Psoas muscle (tissue), 8 donors: Measurements from ENCODE around the gene CSAD. TPM values are rescaled to one million over a fixed set of nuclear protein-coding genes. Genes with fewer than 3 reads are reported as not detected.
"Not testable (repeated sequence)": the region's sequence is repeated elsewhere in the genome, so short reads cannot be mapped to it uniquely, and the experiment has no call there.

Source experiments
- ATAC-seq, 4 donors: fragments of 200-7000 bp; cut with Tn5 transposase; one replicate each; pipeline ENCODE4 v1.9.1; 2020; ENCODE audit warnings: moderate library complexity in 3 of 4, mild to moderate bottlenecking in 2 of 4
- DNase-seq, 2 donors: peaks; one replicate each; pipeline ENCODE4 v3.0.0-alpha.2; 2020
- H3K27ac ChIP-seq: fragments of 200-600 bp; one replicate; pipeline ENCODE4 v1.8.0; 2022
- H3K27me3 ChIP-seq, 3 donors: fragments of 200-600 bp in 1 of 3; one replicate each; pipeline versions ENCODE4 v1.6.1 to v1.8.0; 2013 to 2022; ENCODE audit warnings: low read length in 2 of 3, mild to moderate bottlenecking in 2 of 3, moderate library complexity in 1 of 3; ENCODE audit not compliant: insufficient read depth in 3 of 3
- H3K36me3 ChIP-seq, 2 donors: fragments of 200-600 bp in 1 of 2; one replicate each; pipeline versions ENCODE4 v1.6.1 to v1.8.0; 2013 to 2022; ENCODE audit warnings: low read depth in 1 of 2, mild to moderate bottlenecking in 1 of 2, moderate library complexity in 1 of 2; ENCODE audit not compliant: insufficient read depth in 1 of 2
- H3K4me1 ChIP-seq: fragments of 200-600 bp; one replicate; pipeline ENCODE4 v1.8.0; 2022
- H3K4me3 ChIP-seq: fragments of 200-600 bp; one replicate; pipeline ENCODE4 v1.8.0; 2022; ENCODE audit warnings: mild to moderate bottlenecking
- H3K9me3 ChIP-seq: fragments of 200-600 bp; one replicate; pipeline ENCODE4 v1.8.0; 2022
- CTCF ChIP-seq: fragments of 200-600 bp; IDR thresholded peaks from one replicate; pipeline ENCODE4 v1.8.0; 2022; ENCODE audit warnings: antibody characterized with exemption
- WGBS, 3 donors: extraction: QIAGEN DNeasy Blood & Tissue Kit; methylation state at CpG; one replicate each; pipeline versions ENCODE4 v1.1.6 to v1.1.7; 2013; 5-methylcytosine and 5-hydroxymethylcytosine counted together
- intact Hi-C, 2 donors: fragments of 100-400 bp; cut with DNase I; formaldehyde crosslinking; loops; one replicate each; pipeline versions ENCODE4 v1.11.0 to v1.14.2; 2022
- polyA plus RNA-seq, 3 donors: library from polyadenylated mRNA; stranded (reverse); fragments of 200-250 nt; gene quantifications; one replicate each; pipeline ENCODE4 v1.2.3, GENCODE V29; 2013
- total RNA-seq, 4 donors: library from RNA; stranded (reverse); fragmentation: NEBNext Ultra II Directional in 2 of 4; extraction: Animal tissue kit (Norgen Biotek cat#: 25700) in 2 of 4; gene quantifications; one replicate each; pipeline versions ENCODE4 v1.2.1 to v1.2.4, GENCODE V29; 2021 to 2023
- donor health status: healthy with polysubstance abuse.
- donor health status: DM: no; HTN: no; CAD: no; lungs with moderate emphysema.
- donor health status: Bipolar disorder and iron deficiency.
- donor health status: healthy.
- donor health status: DM: yes; HTN: yes; CAD: no.
- donor health status: DM: no; HTN: no; CAD: no.
- donor health status: DM: no; HTN: no; CAD: no.
- donor health status: DM: yes; HTN: yes; CAD: no.

The CSAD gene
- total and polyA plus RNA-seq, 7 donors, result 3.9 to 7.8 (median 6.3) TPM

DNA sequence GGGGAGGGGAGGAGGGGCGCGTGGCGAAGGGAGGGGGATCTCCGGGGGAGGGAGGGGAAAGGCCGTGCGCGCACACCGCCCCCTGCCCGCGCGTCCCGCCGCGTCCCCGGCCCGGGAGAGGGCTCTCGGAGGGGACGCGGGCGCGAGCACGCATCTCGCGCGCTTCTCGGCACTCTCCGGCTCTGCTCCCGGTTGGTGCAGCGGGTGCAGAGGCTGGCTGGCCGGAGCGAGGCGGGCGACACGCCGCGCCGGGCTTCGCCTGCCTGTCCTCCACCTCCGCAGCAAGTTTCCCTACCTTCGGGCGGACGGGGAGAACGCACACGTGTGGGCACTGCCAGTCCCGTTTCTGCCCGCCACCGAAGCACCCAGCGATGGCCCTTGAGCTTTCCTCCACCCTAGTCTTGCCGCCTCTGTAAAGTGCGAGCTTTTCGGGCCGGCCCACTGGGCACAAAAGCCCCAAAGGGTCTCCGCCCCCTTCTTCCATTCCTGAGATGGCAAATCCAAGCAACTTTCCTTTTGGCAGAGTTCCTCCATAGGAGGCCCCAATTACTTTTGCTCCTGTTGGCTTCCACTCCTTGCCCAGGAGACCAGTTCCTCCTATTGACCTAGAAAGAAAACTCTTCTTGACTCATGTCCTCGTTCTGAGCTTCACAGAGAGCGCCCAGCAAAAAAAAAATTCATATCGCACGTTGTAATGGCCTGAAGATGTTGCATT is 363 bp upstream of the CSAD start:
- Histone ChIP-seq H3K4me3 (peak overlapping the region; percentile 77), H3K9me3 (no peaks in the 10 kb centered on the region), H3K27me3 (no peaks in the 10 kb centered on the region), H3K36me3 (peaks cover 0 to 44% of the 10 kb centered on the region in 2 donors), H3K4me1 (peaks cover 41% of the 10 kb centered on the region), H3K27ac (peak overlapping the region; percentile 92)
- DNase-seq, result peak; percentile 79 to 90
- intact Hi-C loops, result loop anchor here in 1 of 2 donors (1.0 kb wide), 1 partner anchor 8 kb away; no protein-coding TSS in a partner anchor
- peak; percentile 79 to 84 (median 80) for ATAC-seq
- 0 to 1% (median 1%) methylated on average over 41 to 55 of the region's 57 CpGs for WGBS, 3 donors
- TF ChIP-seq CTCF, result no peak

DNA sequence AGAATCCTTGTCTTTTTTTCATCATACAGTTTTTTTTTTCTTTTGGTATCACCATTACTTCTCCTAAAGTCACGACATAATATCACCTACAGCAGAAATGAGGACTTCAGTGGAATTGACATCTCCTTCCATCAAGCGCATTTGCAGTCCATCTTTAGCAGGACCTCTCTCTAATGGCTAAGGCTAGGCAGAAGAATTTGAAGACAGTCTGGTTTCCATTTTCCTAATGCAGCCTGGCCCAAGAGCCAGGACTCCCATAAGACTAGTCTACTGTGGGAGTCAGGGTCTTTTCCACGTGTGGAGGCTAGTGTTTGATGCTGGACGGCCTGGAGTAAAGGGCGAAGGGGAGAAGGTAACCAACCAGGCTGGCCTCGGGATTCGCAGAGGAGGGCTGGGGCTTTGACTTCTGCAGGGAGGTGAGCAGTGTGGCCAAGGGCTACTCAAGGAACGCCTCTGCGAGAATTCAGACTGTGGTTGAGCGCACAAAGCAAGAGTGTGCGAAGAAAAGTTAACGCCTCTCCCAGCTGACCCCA is 972 bp downstream of the CSAD start:
- WGBS, 3 donors, result 11 to 16% (median 13%) methylated on average over 12 of the region's 12 CpGs
- peaks cover 37% of the 10 kb centered on the region for H3K4me1 ChIP-seq
- no peaks in the 10 kb centered on the region for H3K27me3 ChIP-seq
- ATAC-seq (peak; percentile 5 to 29 (median 27)), DNase-seq (no peak)
- H3K4me3 ChIP-seq, result peak overlapping the region; percentile 77
- H3K9me3 ChIP-seq, result no peaks in the 10 kb centered on the region
- no peak for TF ChIP-seq CTCF
- intact Hi-C loops, result loop anchor here in 1 of 2 donors (1.0 kb wide), 1 partner anchor 10 kb away; no protein-coding TSS in a partner anchor
- H3K27ac ChIP-seq, result peak overlapping the region; percentile 92
- peaks cover 0 to 31% of the 10 kb centered on the region in 2 donors for H3K36me3 ChIP-seq

GRCh38 chr12:53178803-53179202 is 1.9 kb downstream of the CSAD start:
- H3K9me3 ChIP-seq, intact Hi-C loops, H3K27me3 ChIP-seq, ATAC-seq, H3K4me3 ChIP-seq, DNase-seq: not testable (repeated sequence)
- 92 to 96% (median 95%) methylated on average over 14 of the region's 14 CpGs for WGBS, 3 donors
- Histone ChIP-seq H3K4me1 (peaks cover 33% of the 10 kb centered on the region), H3K27ac (peak overlapping the region; percentile 92), H3K36me3 (peaks cover 0 to 23% of the 10 kb centered on the region in 2 donors)

DNA sequence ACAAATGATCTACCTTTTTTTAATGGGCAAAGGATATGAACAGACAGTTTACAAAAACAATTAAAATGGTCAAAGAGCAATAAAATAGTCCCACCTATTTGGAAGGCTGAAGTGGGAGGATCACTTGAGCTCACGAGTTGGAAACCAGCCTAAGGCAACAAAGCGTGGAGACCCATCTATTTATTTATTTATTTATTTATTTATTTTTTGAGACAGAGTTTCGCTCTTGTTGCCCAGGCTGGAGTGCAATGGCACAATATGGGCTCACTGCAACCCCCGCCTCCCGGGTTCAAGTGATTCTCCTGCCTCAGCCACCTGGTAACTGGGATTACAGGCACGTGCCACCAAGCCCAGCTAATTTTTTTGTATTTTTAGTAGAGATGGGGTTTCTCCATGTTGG is 3.3 kb downstream of the CSAD start:
- ATAC-seq, H3K9me3 ChIP-seq, H3K4me3 ChIP-seq, DNase-seq, intact Hi-C loops, H3K27me3 ChIP-seq, H3K27ac ChIP-seq: not testable (repeated sequence)
- peaks cover 19% of the 10 kb centered on the region for H3K4me1 ChIP-seq
- WGBS, 3 donors, result 91 to 95% (median 91%) methylated on average over 6 of the region's 6 CpGs
- peaks cover 0 to 14% of the 10 kb centered on the region in 2 donors for H3K36me3 ChIP-seq

GRCh38 chr12:53176750-53177149 is 4.0 kb downstream of the CSAD start:
- TF ChIP-seq CTCF, result no peak
- H3K27me3 ChIP-seq, result no peaks in the 10 kb centered on the region
- no peaks in the 10 kb centered on the region for H3K9me3 ChIP-seq
- WGBS, 3 donors, result 96 to 98% (median 97%) methylated on average over 3 of the region's 3 CpGs
- H3K36me3 ChIP-seq, result peaks cover 0 to 14% of the 10 kb centered on the region in 2 donors
- peaks cover 12% of the 10 kb centered on the region for H3K4me1 ChIP-seq
- no peak for DNase-seq
- ATAC-seq, result no peak
- no peak overlapping the region for H3K27ac ChIP-seq
- no peak overlapping the region for H3K4me3 ChIP-seq
- intact Hi-C loops, result no loop called here
